ENCODE data around the gene DNM2.

DNM2 gene

DNA sequence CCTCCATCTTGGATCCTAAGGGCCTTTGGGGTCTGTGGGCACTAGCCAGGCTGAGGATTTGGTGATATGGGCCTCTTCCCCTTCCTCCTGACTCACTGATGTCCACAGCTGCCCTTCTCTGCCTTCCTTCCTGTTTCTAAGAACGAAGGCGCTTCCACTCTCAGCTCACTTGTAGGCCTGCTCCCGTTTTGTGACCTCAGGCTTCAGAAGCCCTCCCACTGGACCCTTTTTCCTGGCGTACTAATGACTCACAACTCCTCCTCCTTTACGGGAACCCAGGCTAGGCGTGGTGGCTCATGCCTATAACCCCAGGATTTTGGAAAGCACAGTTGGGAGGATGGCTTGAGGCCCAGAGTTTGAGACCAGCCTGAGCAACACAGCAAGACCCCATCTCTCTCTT, 62.5 kb downstream of the DNM2 start:
- DNase-seq (ENCODE audit: low read depth) = no peak

DNA sequence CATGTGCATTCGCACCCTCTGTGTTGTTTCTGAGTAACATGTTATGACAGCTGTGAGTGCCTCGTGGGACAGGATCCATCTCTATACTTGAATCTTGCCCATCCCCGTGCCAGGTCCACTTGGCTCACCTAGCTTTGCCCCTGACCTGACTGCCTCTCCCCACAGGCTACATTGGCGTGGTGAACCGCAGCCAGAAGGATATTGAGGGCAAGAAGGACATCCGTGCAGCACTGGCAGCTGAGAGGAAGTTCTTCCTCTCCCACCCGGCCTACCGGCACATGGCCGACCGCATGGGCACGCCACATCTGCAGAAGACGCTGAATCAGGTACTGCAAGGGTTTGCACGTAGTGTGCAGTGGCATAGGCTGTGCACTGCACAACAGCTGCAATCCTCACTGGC, 64.9 kb downstream of the DNM2 start:
- DNase-seq (ENCODE audit: low read depth) = no peak

- DNase-seq (ENCODE audit: low read depth) = no peak
These were observed 66.4 kb downstream of the DNM2 start for GRCh38 chr19:10784257-10784656.

DNA sequence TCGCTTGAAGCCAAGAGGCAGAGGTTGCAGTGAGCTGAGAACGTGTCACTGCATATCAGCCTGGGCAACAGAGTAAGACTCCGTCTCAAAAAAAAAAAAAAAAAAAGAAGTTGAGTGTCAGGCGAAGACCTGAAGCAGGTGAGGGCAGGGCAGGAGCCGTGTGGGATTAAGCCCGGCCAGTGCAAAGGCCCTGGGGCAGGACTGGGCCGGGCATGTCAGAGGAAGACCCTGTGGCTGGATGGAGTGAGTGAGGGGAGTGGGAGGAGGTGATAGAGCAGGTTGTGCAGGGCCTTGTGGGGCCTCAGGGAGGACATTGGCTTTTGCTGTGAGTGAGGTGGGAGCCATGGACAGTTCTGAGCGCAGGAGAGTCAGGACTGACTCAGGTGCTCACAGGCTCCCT, 70.3 kb downstream of the DNM2 start:
- no peak for DNase-seq (ENCODE audit: low read depth)

DNA sequence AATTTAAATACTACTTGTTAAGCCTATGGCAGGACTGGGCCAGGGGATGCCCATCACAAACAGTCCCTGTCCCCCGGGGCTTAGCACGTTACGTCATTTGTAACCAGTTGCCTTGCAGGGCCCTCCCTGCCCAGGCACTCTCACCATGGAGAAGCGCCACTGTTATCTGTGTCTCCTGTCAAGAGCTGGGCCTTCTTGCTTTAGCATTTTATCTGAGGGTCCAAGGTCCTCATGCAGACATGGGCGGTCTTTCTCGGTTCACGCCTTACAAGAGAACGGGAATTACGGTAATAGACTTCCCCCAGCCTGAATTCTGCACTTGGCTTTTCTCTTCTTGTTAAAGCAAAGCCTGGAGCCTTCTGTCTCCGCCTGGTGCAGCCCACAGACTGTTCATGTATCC, 72.0 kb downstream of the DNM2 start:
- DNase-seq (ENCODE audit: low read depth) = no peak

- no peak for DNase-seq (ENCODE audit: low read depth)
These were observed 78.8 kb downstream of the DNM2 start for GRCh38 chr19:10796653-10797052.

DNA sequence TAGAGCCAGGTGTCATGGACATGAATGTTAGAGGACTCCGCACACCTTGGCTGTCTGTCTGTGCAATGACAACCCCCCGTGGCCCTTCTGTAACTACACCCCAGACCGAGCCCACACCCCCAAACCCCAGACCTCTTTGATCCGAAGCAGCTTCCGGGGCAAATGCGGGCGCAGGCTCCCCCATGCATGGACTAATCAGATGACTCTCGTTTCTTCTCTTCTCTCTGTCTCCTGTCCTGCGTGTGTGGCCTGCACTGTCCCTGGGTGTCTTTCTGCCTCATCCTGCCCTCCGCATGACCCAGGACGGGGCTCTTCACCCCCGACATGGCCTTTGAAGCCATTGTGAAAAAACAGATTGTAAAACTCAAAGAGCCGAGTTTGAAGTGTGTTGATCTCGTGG, 79.2 kb downstream of the DNM2 start:
- DNase-seq (ENCODE audit: low read depth) = no peak

DNA sequence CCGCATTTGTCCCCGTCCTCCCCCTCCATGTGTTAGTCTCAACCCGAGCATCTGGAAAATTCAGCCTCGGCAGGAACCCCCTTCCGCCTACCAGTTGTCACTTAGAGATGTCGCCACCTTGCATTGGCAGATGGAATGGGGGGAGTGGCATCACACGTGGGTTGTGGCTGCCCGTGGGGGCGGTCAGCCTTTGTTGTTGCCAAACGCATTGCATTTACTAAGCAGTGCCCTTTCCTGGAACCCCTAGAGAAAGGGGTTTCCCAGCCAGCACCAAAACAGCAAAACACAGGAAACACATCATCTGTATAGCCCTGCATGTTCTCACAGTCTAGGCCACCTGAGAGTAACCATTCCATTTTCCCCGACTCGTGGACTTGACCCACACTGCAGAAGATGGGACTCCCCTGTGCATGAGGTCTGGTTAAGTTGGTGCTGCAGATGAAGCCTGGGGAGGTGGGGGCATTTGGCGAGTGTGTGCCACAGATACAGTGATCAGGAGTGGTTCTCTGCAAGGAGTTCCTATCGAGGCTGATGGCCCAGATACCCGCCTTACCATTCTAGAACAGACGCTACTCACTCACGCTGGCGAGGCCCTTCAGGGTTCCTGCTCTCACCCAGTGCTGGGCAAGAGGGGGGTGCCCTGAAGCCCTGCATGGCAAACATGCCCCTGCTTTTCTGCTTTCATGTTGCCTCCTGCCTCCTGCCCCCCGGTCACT, 79.8 kb downstream of the DNM2 start:
- no peak for DNase-seq (ENCODE audit: low read depth)

DNA sequence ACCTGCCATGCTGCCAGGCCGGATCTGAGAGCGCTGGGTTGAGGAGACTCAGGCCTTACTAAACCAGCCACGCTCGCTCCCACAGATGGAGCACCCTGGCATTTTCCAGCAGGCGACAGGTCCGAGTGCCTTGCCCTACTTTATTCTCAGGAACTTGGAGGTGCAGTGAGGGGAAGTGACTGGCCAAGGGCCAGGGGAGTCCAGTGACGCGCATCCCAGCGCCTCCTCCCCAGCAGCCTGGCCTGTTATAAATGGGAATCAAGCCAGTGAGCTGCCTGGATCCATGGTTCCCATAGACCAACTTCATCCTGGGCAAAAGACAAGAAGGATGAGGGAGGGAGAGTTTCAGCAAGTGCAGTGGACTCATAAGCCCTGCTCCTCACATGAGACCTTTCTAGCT, 82.6 kb downstream of the DNM2 start:
- DNase-seq (ENCODE audit: low read depth) = no peak

- no peak for DNase-seq (ENCODE audit: low read depth)
These were observed 84.6 kb downstream of the DNM2 start for GRCh38 chr19:10802479-10802878.

- no peak for DNase-seq (ENCODE audit: low read depth)
These were observed 85.4 kb downstream of the DNM2 start for GRCh38 chr19:10803252-10803651.

DNA sequence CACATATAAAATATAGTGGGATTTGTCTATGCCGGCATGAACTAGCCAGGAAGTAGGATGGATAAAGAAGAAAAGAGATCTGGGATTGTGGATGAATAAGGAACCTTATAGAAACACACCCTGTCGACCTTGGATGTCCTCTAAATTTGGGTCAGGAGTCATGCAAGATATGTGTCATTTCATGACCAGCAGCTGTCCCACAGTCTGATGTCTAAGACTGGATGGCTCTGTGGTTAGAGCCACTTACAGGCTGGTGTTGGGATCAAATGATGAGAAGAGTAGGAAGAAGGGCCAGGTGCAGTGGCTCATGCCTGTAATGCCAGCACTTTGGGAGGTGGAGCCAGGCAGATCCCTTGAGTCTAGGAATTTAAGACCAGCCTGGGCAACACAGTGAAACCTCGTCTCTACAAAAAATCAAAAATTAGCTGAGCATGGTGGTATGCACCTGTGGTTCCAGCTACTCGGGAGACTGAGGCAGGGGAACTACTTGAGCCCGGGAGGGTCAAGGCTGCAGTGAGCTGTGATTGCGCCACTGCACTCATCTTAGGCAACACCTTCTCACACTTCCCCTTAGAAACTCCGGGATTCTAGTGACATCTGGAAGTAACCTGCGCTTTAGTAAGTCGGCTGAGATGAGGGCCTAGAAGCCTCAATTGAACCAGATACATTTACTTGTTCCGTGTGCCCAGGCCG, 87.3 kb downstream of the DNM2 start:
- no peak for DNase-seq (ENCODE audit: low read depth)

DNA sequence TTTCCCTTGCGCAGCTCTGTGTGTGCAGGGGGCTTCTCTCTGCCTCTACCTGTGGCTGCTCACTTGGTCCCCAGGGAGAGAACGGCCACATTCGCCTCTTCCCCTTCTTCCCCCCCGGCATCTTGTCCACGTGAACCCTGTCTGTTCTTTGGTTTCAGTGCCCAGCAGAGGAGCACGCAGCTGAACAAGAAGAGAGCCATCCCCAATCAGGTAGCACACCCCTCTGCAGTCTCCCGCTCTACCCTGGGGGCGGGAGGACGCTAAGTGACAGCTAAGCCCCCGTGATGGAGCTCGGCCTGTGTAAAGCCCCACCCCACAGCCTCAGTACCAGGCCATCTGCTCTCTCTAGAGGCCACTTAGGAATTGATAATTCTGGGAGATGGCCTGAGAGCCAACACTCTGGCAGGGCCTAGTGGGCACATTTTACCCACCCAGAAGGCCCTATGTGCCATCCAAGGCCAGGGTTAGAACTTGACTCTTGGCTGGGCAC, 87.9 kb downstream of the DNM2 start:
- DNase-seq (ENCODE audit: low read depth) = no peak

DNA sequence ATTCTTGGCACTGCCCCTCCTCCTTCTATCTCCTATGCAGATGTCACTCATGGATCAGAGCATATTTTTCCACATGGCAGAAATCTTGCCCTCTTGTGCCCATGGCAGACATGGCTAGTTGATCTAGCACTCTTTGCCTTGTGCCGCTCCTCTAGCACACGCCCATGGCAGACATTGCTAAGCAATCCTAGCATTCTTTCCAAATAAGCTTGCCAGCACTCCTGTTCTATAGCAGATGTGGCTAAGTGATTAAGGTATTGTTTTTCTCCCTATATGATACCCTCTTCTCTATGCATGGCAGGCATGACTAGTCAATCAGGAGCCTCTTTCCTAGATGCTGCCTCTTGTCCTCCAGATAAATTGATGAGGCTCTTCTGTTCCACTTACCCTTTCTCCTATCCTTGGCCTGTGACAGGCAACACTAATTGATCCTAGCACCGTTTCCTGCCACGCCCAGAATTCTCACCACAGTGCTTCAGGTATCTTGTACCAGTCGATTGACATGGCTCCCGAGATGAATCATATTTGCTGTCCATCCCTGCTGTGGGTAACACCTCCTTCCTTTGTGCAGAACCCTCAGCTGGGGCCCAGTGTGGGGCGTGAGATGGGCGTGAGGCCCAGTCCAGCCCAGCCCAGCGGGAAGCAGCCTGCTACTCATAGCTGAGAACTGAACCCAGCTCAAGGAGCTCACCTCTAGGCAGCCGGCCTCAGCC, 91.2 kb downstream of the DNM2 start:
- DNase-seq (ENCODE audit: low read depth) = no peak

- no peak for DNase-seq (ENCODE audit: low read depth)
These were observed 91.9 kb downstream of the DNM2 start for GRCh38 chr19:10809651-10810285.

GRCh38 chr19:10811391-10812111, 93.7 kb downstream of the DNM2 start:
- DNase-seq (ENCODE audit: low read depth) = no peak

- DNase-seq (ENCODE audit: low read depth) = no peak
These were observed 94.3 kb downstream of the DNM2 start for GRCh38 chr19:10812196-10812595.

DNA sequence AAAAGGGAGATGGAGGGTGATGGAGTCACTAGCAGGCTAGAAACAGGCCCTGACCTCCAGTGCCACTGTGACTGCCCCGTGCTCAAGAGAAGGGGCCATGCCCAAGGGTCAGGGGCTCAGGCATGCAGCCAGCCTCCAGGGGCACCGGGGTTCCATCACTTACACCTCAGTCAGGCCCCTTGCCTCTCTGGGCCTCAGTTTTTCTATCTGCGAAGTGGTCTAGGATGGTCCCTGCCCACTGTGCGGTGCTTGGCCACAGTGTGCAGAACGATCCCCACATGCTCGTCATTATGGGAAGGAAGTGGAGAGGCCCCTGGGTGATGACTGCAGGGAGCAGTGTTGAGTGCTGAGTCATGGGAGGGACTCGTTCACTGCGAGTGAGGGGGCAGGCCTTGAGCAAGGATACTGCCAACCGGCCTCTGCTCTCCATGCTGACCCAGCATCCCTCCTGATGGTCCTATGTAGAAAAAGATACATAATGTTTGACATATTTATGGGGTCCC, 95.1 kb downstream of the DNM2 start:
- DNase-seq (ENCODE audit: low read depth) = peak; percentile 90

- DNase-seq (ENCODE audit: low read depth) = no peak
These were observed 97.2 kb downstream of the DNM2 start for GRCh38 chr19:10815007-10815536.

GRCh38 chr19:10815969-10816644, 98.2 kb downstream of the DNM2 start:
- peak; percentile 47 for DNase-seq (ENCODE audit: low read depth)

DNA sequence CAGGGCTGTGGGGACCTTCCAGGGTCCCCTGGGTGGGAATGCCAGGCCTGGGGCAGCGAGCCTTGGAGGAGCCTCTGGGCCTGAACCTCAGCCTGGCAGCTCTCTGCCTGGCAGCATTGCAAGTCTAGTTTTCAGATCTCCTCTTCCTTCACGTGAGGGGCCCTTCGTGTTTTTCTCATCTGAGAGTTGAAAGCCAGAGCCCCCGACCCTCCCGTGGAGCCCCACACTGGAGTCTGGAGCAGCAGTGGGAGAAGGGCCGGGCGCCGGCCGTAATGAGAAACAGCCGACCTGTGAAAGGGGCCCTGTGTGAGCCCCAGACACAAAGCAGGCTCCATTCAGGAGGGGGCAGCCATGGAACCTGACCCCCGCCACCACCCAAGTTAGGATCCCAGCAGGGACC, 98.8 kb downstream of the DNM2 start:
- no peak for DNase-seq (ENCODE audit: low read depth)

Data from GM04503 (cell line).